ENCODE data around the gene GOLGB1. TPM values are rescaled to one million over a fixed set of nuclear protein-coding genes. Genes with fewer than 3 reads are reported as not detected.

The GOLGB1 gene
- total and polyA plus RNA-seq, 2 of the 4 experiments (the other 2 are of a cell fraction): 13.3 to 30.3 TPM

- Histone ChIP-seq H4K91ac (ENCODE audit: insufficient read depth, low read depth, low read length) (no peak overlapping the region), H4K20me1 (ENCODE audit: insufficient read depth, low read length) (no peaks in the 10 kb centered on the region), H2AFZ (replicated peaks; ENCODE audit: low read length, poor library complexity) (no peak overlapping the region), H2AK5ac (ENCODE audit: low read depth, low read length) (no peak overlapping the region), H3K4me1 (ENCODE audit: control insufficient read depth, insufficient read depth, low read length) (no peaks in the 10 kb centered on the region), H3K4me2 (ENCODE audit: low read depth, low read length) (no peak overlapping the region), H3K79me1 (ENCODE audit: low read depth in 1 of 2, low read length in 2 of 2) (no peaks in the 10 kb centered on the region), H3K9ac (ENCODE audit: low read depth, low read length) (no peak overlapping the region), H2BK15ac (ENCODE audit: low read depth, low read length) (no peak overlapping the region), H2BK120ac (ENCODE audit: low read depth, low read length) (no peak overlapping the region), H3K23ac (ENCODE audit: low read depth, low read length) (no peak overlapping the region), H2BK20ac (ENCODE audit: low read depth, low read length) (no peak overlapping the region), H2AK9ac (replicated peaks; ENCODE audit: low read depth, low read length, poor library complexity) (no peak overlapping the region), H4K5ac (ENCODE audit: low read depth, low read length) (no peak overlapping the region), H3K56ac (ENCODE audit: extremely low read depth, insufficient read depth, low read length) (no peak overlapping the region), H3K4ac (ENCODE audit: low read depth, low read length) (no peak overlapping the region), H3K27ac (ENCODE audit: insufficient read depth, low read length) (no peak overlapping the region), H3K9me3 (ENCODE audit: control insufficient read depth, insufficient read depth, low read length) (no peaks in the 10 kb centered on the region), H2BK5ac (ENCODE audit: low read depth, low read length, poor library complexity, severe bottlenecking) (no peak overlapping the region), H3K14ac (replicated peaks; ENCODE audit: low read depth, low read length) (no peak overlapping the region), H4K8ac (ENCODE audit: low read depth in 2 of 2, low read length in 2 of 2) (no peak overlapping the region), H3K4me3 (ENCODE audit: insufficient read depth, low read depth, low read length) (no peak overlapping the region), H3K9me1 (ENCODE audit: insufficient read depth, low read length) (no peaks in the 10 kb centered on the region), H3K27me3 (ENCODE audit: control insufficient read depth, insufficient read depth, low read length) (no peaks in the 10 kb centered on the region; the same call in 1 of the 2 replicates), H3K36me3 (ENCODE audit: control insufficient read depth, insufficient read depth, low read length) (no peaks in the 10 kb centered on the region), H3K18ac (ENCODE audit: low read depth, low read length) (no peak overlapping the region)
- dilution Hi-C loops (cut with HindIII; ENCODE audit: low sequenced_read_pairs, unreplicated experiment): no loop called here
- POLR2A ChIA-PET (ENCODE audit: unreplicated experiment): no interaction called here
- TF ChIP-seq MAZ (IDR thresholded peaks at IDR 0.05; ENCODE audit: borderline replicate concordance, low read depth, low read length) (no peak), NFE2L2 (IDR thresholded peaks at IDR 0.05; ENCODE audit: low read depth, low read length) (no peak), MXI1 (IDR thresholded peaks at IDR 0.05; ENCODE audit: borderline replicate concordance, low read depth, low read length) (no peak), BHLHE40 (IDR thresholded peaks at IDR 0.05; ENCODE audit: low read depth, low read length) (no peak), RCOR1 (IDR thresholded peaks at IDR 0.05; ENCODE audit: insufficient replicate concordance, low read length) (no peak), SMC3 (IDR thresholded peaks at IDR 0.05; ENCODE audit: low read depth, low read length) (no peak), CEBPB (IDR thresholded peaks at IDR 0.05; ENCODE audit: low read depth, low read length) (no peak), RAD21 (IDR thresholded peaks at IDR 0.05; ENCODE audit: low read length) (no peak), CHD1 (IDR thresholded peaks at IDR 0.05; ENCODE audit: low read depth, low read length) (no peak), MAFK (IDR thresholded peaks at IDR 0.05; ENCODE audit: low read depth, low read length) (no peak), RFX5 (IDR thresholded peaks at IDR 0.05; ENCODE audit: low read depth, low read length) (no peak), POLR2A (IDR thresholded peaks at IDR 0.05; ENCODE audit: low read depth, low read length) (no peak), ELK1 (IDR thresholded peaks at IDR 0.05; ENCODE audit: borderline replicate concordance, low read depth, low read length) (no peak)
- TF ChIP-seq, protein P1, sequence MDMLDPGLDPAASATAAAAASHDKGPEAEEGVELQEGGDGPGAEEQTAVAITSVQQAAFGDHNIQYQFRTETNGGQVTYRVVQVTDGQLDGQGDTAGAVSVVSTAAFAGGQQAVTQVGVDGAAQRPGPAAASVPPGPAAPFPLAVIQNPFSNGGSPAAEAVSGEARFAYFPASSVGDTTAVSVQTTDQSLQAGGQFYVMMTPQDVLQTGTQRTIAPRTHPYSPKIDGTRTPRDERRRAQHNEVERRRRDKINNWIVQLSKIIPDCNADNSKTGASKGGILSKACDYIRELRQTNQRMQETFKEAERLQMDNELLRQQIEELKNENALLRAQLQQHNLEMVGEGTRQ (IDR thresholded peaks at IDR 0.05; ENCODE audit: low read depth, low read length): no peak
- TF ChIP-seq, protein P2, sequence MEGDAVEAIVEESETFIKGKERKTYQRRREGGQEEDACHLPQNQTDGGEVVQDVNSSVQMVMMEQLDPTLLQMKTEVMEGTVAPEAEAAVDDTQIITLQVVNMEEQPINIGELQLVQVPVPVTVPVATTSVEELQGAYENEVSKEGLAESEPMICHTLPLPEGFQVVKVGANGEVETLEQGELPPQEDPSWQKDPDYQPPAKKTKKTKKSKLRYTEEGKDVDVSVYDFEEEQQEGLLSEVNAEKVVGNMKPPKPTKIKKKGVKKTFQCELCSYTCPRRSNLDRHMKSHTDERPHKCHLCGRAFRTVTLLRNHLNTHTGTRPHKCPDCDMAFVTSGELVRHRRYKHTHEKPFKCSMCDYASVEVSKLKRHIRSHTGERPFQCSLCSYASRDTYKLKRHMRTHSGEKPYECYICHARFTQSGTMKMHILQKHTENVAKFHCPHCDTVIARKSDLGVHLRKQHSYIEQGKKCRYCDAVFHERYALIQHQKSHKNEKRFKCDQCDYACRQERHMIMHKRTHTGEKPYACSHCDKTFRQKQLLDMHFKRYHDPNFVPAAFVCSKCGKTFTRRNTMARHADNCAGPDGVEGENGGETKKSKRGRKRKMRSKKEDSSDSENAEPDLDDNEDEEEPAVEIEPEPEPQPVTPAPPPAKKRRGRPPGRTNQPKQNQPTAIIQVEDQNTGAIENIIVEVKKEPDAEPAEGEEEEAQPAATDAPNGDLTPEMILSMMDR (conservative IDR thresholded peaks at IDR 0.05; ENCODE audit: low read depth, low read length): no peak
- BruUV-seq (replicated peaks): no TSS peak
- CTCF ChIA-PET: no interaction called here
- ATAC-seq (ENCODE audit: low read depth): no peak
- in situ Hi-C loops (cut with MboI; ENCODE audit: low sequenced_read_pairs): no loop called here
- DNase-seq: no peak
- no CpG with 5 or more reads among the region's 9 CpGs for WGBS, 2 experiments (ENCODE audit: extremely low coverage in 2 of 2, insufficient read length in 1 of 2)
- intact Hi-C loops (cut with micrococcal nuclease): no loop called here
Observed at GRCh38 chr3:121642601-121643314, 106.8 kb downstream of the GOLGB1 start.
